Cardiac muscle cell (in vitro differentiated cells and primary cell): ENCODE results near the gene OR11H7. TPM values are rescaled to one million over a fixed set of nuclear protein-coding genes. Genes with fewer than 3 reads are reported as not detected.
"Not testable (repeated sequence)": the region's sequence is repeated elsewhere in the genome, so short reads cannot be mapped to it uniquely, and the experiment has no call there.

ENCODE experiments used
- DNase-seq, 2 donors: peaks; one replicate each; pipeline versions ENCODE4 v3.0.0 to v3.0.0-alpha.2; 2010 to 2017; ENCODE audit warnings: low read depth in 1 of 2, low spot score in 1 of 2
- H3K27ac ChIP-seq: fragments of 200-600 bp; sonication (generic); 2 replicates; pipeline ENCODE4 v1.5.1; 2016
- H3K27me3 ChIP-seq: fragments of 200-600 bp; sonication (generic); 2 replicates; pipeline ENCODE4 v1.6.0; 2016; ENCODE audit warnings: control low read depth
- H3K36me3 ChIP-seq: fragments of 200-600 bp; sonication (generic); 2 replicates; pipeline ENCODE4 v1.5.1; 2016; ENCODE audit warnings: control low read depth
- H3K4me1 ChIP-seq: fragments of 200-600 bp; sonication (generic); 2 replicates; pipeline ENCODE4 v1.8.1; 2017; ENCODE audit warnings: low read depth, mild to moderate bottlenecking, mixed run types
- H3K4me3 ChIP-seq: fragments of 200-600 bp; sonication (generic); 2 replicates; pipeline ENCODE4 v1.5.1; 2016; ENCODE audit warnings: mild to moderate bottlenecking
- H3K9me3 ChIP-seq: fragments of 200-600 bp; sonication (generic); 2 replicates; pipeline ENCODE4 v1.5.1; 2017; ENCODE audit warnings: low read depth, mild to moderate bottlenecking, control low read depth
- CTCF ChIP-seq: IDR thresholded peaks from 2 replicates; pipeline ENCODE4 v1.5.1; 2012; ENCODE audit warnings: low read depth, mild to moderate bottlenecking, low read length
- polyA plus RNA-seq: library from polyadenylated mRNA; unstranded; fragments of >200 nt; fragmentation: Nextera tagmentation; extraction: Ambion mirVana; gene quantifications from 2 replicates; pipeline ENCODE4 v1.2.1, GENCODE V29; 2016
- total RNA-seq: library from RNA; depleted of rRNA; stranded (reverse); fragments of >200 nt; gene quantifications from 2 replicates; pipeline ENCODE4 v1.2.3, GENCODE V29; 2016

Gene OR11H7
- total and polyA plus RNA-seq, 2 experiments from 2014 or later = not detected

- TF ChIP-seq CTCF = no peak
- Histone ChIP-seq H3K9me3 (no peaks in the 10 kb centered on the region), H3K27ac (no peak overlapping the region), H3K4me1 (no peaks in the 10 kb centered on the region), H3K27me3 (no peaks in the 10 kb centered on the region), H3K4me3 (no peak overlapping the region), H3K36me3 (no peaks in the 10 kb centered on the region)
- DNase-seq = no peak
Observed at GRCh38 chr14:20191396-20191795, 37.4 kb upstream of the OR11H7 start.

- no peak overlapping the region for H3K4me3 ChIP-seq
- H3K27me3 ChIP-seq = no peaks in the 10 kb centered on the region
- no peaks in the 10 kb centered on the region for H3K9me3 ChIP-seq
- TF ChIP-seq CTCF = no peak
- H3K36me3 ChIP-seq = no peaks in the 10 kb centered on the region
- H3K4me1 ChIP-seq = no peaks in the 10 kb centered on the region
- no peak overlapping the region for H3K27ac ChIP-seq
- no peak for DNase-seq
Observed at GRCh38 chr14:20194101-20194500, 34.7 kb upstream of the OR11H7 start.

- H3K27me3 ChIP-seq, H3K9me3 ChIP-seq, H3K4me3 ChIP-seq, H3K36me3 ChIP-seq, DNase-seq, H3K27ac ChIP-seq, H3K4me1 ChIP-seq: not testable (repeated sequence)
Observed at GRCh38 chr14:20195170-20195569, 33.6 kb upstream of the OR11H7 start.

GRCh38 chr14:20195911-20196310 is 32.9 kb upstream of the OR11H7 start:
- Histone ChIP-seq H3K27ac (no peak overlapping the region), H3K4me1 (no peaks in the 10 kb centered on the region), H3K4me3 (no peak overlapping the region), H3K27me3 (no peaks in the 10 kb centered on the region), H3K9me3 (no peaks in the 10 kb centered on the region), H3K36me3 (no peaks in the 10 kb centered on the region)
- DNase-seq = no peak
- TF ChIP-seq CTCF = no peak

GRCh38 chr14:20197459-20197858 is 31.3 kb upstream of the OR11H7 start:
- Histone ChIP-seq H3K4me3 (no peak overlapping the region), H3K27ac (no peak overlapping the region), H3K36me3 (no peaks in the 10 kb centered on the region), H3K4me1 (no peaks in the 10 kb centered on the region), H3K27me3 (no peaks in the 10 kb centered on the region), H3K9me3 (no peaks in the 10 kb centered on the region)
- DNase-seq = no peak
- no peak for TF ChIP-seq CTCF

GRCh38 chr14:20198991-20199390 is 29.8 kb upstream of the OR11H7 start:
- TF ChIP-seq CTCF = no peak
- Histone ChIP-seq H3K4me3 (no peak overlapping the region), H3K9me3 (no peaks in the 10 kb centered on the region), H3K27me3 (no peaks in the 10 kb centered on the region), H3K27ac (no peak overlapping the region), H3K36me3 (no peaks in the 10 kb centered on the region), H3K4me1 (no peaks in the 10 kb centered on the region)
- DNase-seq = no peak
